Liver (tissue), 9 donors: ENCODE results near the gene SNAI3. TPM values are rescaled to one million over a fixed set of nuclear protein-coding genes. Genes with fewer than 3 reads are reported as not detected.

Source experiments
- DNase-seq: peaks from one replicate; pipeline ENCODE4 v3.0.0-alpha.2; 2017; ENCODE audit warnings: low spot score
- H3K27ac ChIP-seq, 2 donors: one replicate each; pipeline ENCODE4 v1.7.0; 2013; ENCODE audit warnings: inconsistent platforms in 2 of 2, low read length in 2 of 2, control low read depth in 1 of 2, low read depth in 1 of 2, mild to moderate bottlenecking in 1 of 2
- H3K27me3 ChIP-seq, 4 donors: one replicate each; pipeline versions ENCODE4 v1.6.1 to v1.7.0; 2013; ENCODE audit warnings: low read length in 3 of 4, inconsistent platforms in 1 of 4, mild to moderate bottlenecking in 1 of 4, moderate library complexity in 1 of 4; ENCODE audit not compliant: control insufficient read depth in 4 of 4, insufficient read depth in 4 of 4
- H3K36me3 ChIP-seq, 4 donors: one replicate each; pipeline versions ENCODE4 v1.6.1 to v1.7.0; 2013; ENCODE audit warnings: low read length in 3 of 4, mild to moderate bottlenecking in 3 of 4, low read depth in 1 of 4, moderate library complexity in 1 of 4; ENCODE audit not compliant: control insufficient read depth in 4 of 4, insufficient read depth in 3 of 4
- H3K4me1 ChIP-seq, 4 donors: one replicate each; pipeline versions ENCODE4 v1.6.1 to v1.7.0; 2013; ENCODE audit warnings: low read length in 3 of 4, mild to moderate bottlenecking in 3 of 4, moderate library complexity in 1 of 4; ENCODE audit not compliant: control insufficient read depth in 4 of 4, insufficient read depth in 4 of 4
- H3K4me3 ChIP-seq, 3 donors: one replicate each; pipeline versions ENCODE4 v1.6.1 to v1.7.0; 2013; ENCODE audit warnings: low read length in 3 of 3, control low read depth in 1 of 3, low read depth in 1 of 3, mild to moderate bottlenecking in 1 of 3
- H3K9ac ChIP-seq, 2 donors: one replicate each; pipeline ENCODE4 v1.7.0; 2013; ENCODE audit warnings: low read length in 2 of 2, mild to moderate bottlenecking in 2 of 2, moderate library complexity in 2 of 2, control low read depth in 1 of 2, low read depth in 1 of 2
- H3K9me3 ChIP-seq, 4 donors: one replicate each; pipeline versions ENCODE4 v1.6.1 to v1.7.0; 2013; ENCODE audit warnings: low read length in 3 of 4; ENCODE audit not compliant: control insufficient read depth in 4 of 4
- FOXA1 ChIP-seq: IDR thresholded peaks from 2 replicates; pipeline ENCODE4 v1.6.1; 2016; ENCODE audit warnings: antibody characterized with exemption
- FOXA2 ChIP-seq: IDR thresholded peaks from 2 replicates; pipeline ENCODE4 v1.6.1; 2016; ENCODE audit warnings: antibody characterized with exemption
- GABPA ChIP-seq, 2 donors: IDR thresholded peaks in 1 of 2; conservative IDR thresholded peaks in 1 of 2; 2 replicates each; pipeline ENCODE4 v1.6.1; 2016; ENCODE audit warnings: antibody characterized with exemption in 2 of 2, mild to moderate bottlenecking in 1 of 2, moderate library complexity in 1 of 2
- JUND ChIP-seq, 2 donors: IDR thresholded peaks; 2 replicates each; pipeline ENCODE4 v1.6.1; 2016; ENCODE audit warnings: antibody characterized with exemption in 2 of 2
- NR2F2 ChIP-seq: IDR thresholded peaks from 2 replicates; pipeline ENCODE4 v1.6.1; 2016; ENCODE audit warnings: antibody characterized with exemption
- RAD21 ChIP-seq, 2 donors: IDR thresholded peaks; 2 replicates each; pipeline ENCODE4 v1.6.1; 2016; ENCODE audit warnings: antibody characterized with exemption in 2 of 2, mild to moderate bottlenecking in 2 of 2
- RXRA ChIP-seq, 2 donors: IDR thresholded peaks; 2 replicates each; pipeline ENCODE4 v1.6.1; 2017 to 2018; ENCODE audit warnings: antibody characterized with exemption in 2 of 2, mild to moderate bottlenecking in 1 of 2
- YY1 ChIP-seq: IDR thresholded peaks from 2 replicates; pipeline ENCODE4 v1.6.1; 2016; ENCODE audit warnings: antibody characterized with exemption, mild to moderate bottlenecking
- WGBS: extraction: QIAGEN DNeasy Blood & Tissue Kit; methylation state at CpG from one replicate; pipeline ENCODE4 v1.1.7; 2013; 5-methylcytosine and 5-hydroxymethylcytosine counted together
- polyA plus RNA-seq, 2 donors: library from polyadenylated mRNA; stranded (reverse) in 1 of 2; unstranded in 1 of 2; fragments of 200-250 nt in 1 of 2; fragments of >200 nt in 1 of 2; fragmentation: Nextera tagmentation in 1 of 2; extraction: Ambion mirVana in 1 of 2; gene quantifications; one replicate each; pipeline versions ENCODE4 v1.2.1 to v1.2.3, GENCODE V29; 2013 to 2015
- total RNA-seq, 2 donors: library from RNA; depleted of rRNA; stranded (reverse); fragments of >200 nt; gene quantifications; one replicate each; pipeline ENCODE4 v1.2.3, GENCODE V29; 2014
- TF ChIP-seq, protein P1 (sequence below): fragments of 150-350 bp; IDR thresholded peaks from 2 replicates; pipeline ENCODE4 v1.5.1; 2017; ENCODE audit warnings: improper control_type of control experiment, low read depth, low read length; ENCODE audit not compliant: missing input control
- TF ChIP-seq, protein P2 (sequence below): IDR thresholded peaks from 2 replicates; pipeline ENCODE4 v1.6.1; 2016; ENCODE audit warnings: antibody characterized with exemption
- TF ChIP-seq, protein P3 (sequence below): IDR thresholded peaks from 2 replicates; pipeline ENCODE4 v1.6.1; 2016; ENCODE audit warnings: antibody characterized with exemption
- donor health status: healthy.
- donor health status: healthy.
- donor health status: healthy.
- donor health status: healthy.
- donor health status: healthy.

Gene SNAI3
- total and polyA plus RNA-seq, 4 donors = 0.05 to 0.48 (median 0.20) TPM

DNA sequence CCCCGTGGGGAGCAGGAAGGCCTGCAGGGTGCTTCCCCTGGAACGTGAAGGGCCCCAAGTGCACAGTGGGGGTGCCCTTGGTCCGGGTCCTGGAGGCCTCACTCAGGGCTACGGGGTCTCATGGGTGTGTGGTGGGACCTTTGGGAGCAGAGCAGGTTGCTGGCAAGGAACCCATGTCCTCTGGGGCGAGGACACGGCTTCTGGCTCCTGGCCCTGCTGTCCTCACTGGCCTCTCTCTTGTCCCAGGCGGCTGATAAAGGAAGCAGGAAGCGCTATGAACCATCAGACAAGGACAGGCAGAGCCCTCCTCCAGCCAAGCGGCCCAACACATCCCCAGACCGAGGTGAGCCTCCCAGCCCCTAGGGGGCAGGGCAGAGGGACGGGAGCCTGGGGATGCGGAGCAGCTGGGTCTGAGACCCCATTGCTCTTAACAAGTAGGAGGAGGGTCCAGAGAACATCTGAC, 57.8 kb downstream of the SNAI3 start:
- H3K4me3 ChIP-seq = no peak overlapping the region
- peaks cover 11 to 69% (median 20%) of the 10 kb centered on the region in 4 donors for H3K36me3 ChIP-seq
- H3K4me1 ChIP-seq = peaks cover 0 to 10% (median 4%) of the 10 kb centered on the region in 4 donors
- DNase-seq = no peak
- TF ChIP-seq FOXA2 = no peak
- TF ChIP-seq, protein P1, sequence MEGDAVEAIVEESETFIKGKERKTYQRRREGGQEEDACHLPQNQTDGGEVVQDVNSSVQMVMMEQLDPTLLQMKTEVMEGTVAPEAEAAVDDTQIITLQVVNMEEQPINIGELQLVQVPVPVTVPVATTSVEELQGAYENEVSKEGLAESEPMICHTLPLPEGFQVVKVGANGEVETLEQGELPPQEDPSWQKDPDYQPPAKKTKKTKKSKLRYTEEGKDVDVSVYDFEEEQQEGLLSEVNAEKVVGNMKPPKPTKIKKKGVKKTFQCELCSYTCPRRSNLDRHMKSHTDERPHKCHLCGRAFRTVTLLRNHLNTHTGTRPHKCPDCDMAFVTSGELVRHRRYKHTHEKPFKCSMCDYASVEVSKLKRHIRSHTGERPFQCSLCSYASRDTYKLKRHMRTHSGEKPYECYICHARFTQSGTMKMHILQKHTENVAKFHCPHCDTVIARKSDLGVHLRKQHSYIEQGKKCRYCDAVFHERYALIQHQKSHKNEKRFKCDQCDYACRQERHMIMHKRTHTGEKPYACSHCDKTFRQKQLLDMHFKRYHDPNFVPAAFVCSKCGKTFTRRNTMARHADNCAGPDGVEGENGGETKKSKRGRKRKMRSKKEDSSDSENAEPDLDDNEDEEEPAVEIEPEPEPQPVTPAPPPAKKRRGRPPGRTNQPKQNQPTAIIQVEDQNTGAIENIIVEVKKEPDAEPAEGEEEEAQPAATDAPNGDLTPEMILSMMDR = peak; percentile 28
- no peak for TF ChIP-seq JUND (IDR thresholded peaks at IDR 0.05)
- TF ChIP-seq RXRA (IDR thresholded peaks at IDR 0.05) = peak; percentile 27 to 45
- TF ChIP-seq, protein P2, sequence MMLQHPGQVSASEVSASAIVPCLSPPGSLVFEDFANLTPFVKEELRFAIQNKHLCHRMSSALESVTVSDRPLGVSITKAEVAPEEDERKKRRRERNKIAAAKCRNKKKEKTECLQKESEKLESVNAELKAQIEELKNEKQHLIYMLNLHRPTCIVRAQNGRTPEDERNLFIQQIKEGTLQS = no peak
- TF ChIP-seq YY1 = no peak
- TF ChIP-seq GABPA (IDR thresholded peaks at IDR 0.05 in 1 of 2, conservative IDR thresholded peaks at IDR 0.05 in 1 of 2) = no peak
- TF ChIP-seq NR2F2 = no peak
- TF ChIP-seq FOXA1 = no peak
- TF ChIP-seq RAD21 (IDR thresholded peaks at IDR 0.05) = peak in 1 of 2 donors; percentile 65
- TF ChIP-seq, protein P3, sequence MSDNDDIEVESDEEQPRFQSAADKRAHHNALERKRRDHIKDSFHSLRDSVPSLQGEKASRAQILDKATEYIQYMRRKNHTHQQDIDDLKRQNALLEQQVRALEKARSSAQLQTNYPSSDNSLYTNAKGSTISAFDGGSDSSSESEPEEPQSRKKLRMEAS = no peak
- WGBS = 48% methylated on average over 12 of the region's 12 CpGs
- H3K9ac ChIP-seq = no peak overlapping the region
- no peaks in the 10 kb centered on the region for H3K27me3 ChIP-seq
- no peaks in the 10 kb centered on the region for H3K9me3 ChIP-seq
- no peak overlapping the region for H3K27ac ChIP-seq

Other genes starting within 250 kb of the SNAI3 start
- gene ZFPM1, start 233.2 kb downstream of the SNAI3 start, total RNA-seq = 10 to 100 TPM in 1 of 2 donors, 1 to 10 TPM in 1; 5.9 to 12.8 TPM
- 1 to 10 TPM in 1 of 2 donors, under 1 TPM in 1; 0.19 to 4.6 TPM for gene ZFPM1, start 233.2 kb downstream of the SNAI3 start, polyA plus RNA-seq
- 10 to 100 TPM; 10.2 to 10.3 TPM for gene ZC3H18, start 116.1 kb downstream of the SNAI3 start, total RNA-seq
- gene ZC3H18, start 116.1 kb downstream of the SNAI3 start, polyA plus RNA-seq = 10 to 100 TPM; 10.7 to 10.9 TPM
- not detected for gene IL17C, start 47.9 kb downstream of the SNAI3 start, total RNA-seq
- not detected for gene IL17C, start 47.9 kb downstream of the SNAI3 start, polyA plus RNA-seq
- 100 to 1,000 TPM in 1 of 2 donors, 10 to 100 TPM in 1; 45.8 to 217 TPM for gene CYBA, start 35.5 kb downstream of the SNAI3 start, total RNA-seq
- 10 to 100 TPM; 39.0 to 59.5 TPM for gene CYBA, start 35.5 kb downstream of the SNAI3 start, polyA plus RNA-seq
- gene MVD, start 23.4 kb downstream of the SNAI3 start, total RNA-seq = 10 to 100 TPM; 73.4 to 99.2 TPM
- 10 to 100 TPM; 21.7 to 76.0 TPM for gene MVD, start 23.4 kb downstream of the SNAI3 start, polyA plus RNA-seq
- 1 to 10 TPM; 7.9 to 9.1 TPM for gene RNF166, start 19.9 kb upstream of the SNAI3 start, total RNA-seq
- gene RNF166, start 19.9 kb upstream of the SNAI3 start, polyA plus RNA-seq = 1 to 10 TPM; 6.5 to 7.3 TPM
- 1 to 10 TPM; 7.0 to 8.5 TPM for gene CTU2, start 20.0 kb upstream of the SNAI3 start, total RNA-seq
- gene CTU2, start 20.0 kb upstream of the SNAI3 start, polyA plus RNA-seq = 1 to 10 TPM; 7.2 to 7.7 TPM
- gene PIEZO1, start 98.7 kb upstream of the SNAI3 start, total RNA-seq = 10 to 100 TPM; 59.7 to 74.7 TPM
- gene PIEZO1, start 98.7 kb upstream of the SNAI3 start, polyA plus RNA-seq = 10 to 100 TPM; 15.3 to 58.7 TPM
- gene CDT1, start 117.3 kb upstream of the SNAI3 start, total RNA-seq = 10 to 100 TPM in 1 of 2 donors, under 1 TPM in 1; 0.08 to 37.6 TPM
- gene CDT1, start 117.3 kb upstream of the SNAI3 start, polyA plus RNA-seq = 1 to 10 TPM in 1 of 2 donors, under 1 TPM in 1; 0.11 to 1.8 TPM
- 10 to 100 TPM; 27.9 to 35.5 TPM for gene APRT, start 125.4 kb upstream of the SNAI3 start, total RNA-seq
- gene APRT, start 125.4 kb upstream of the SNAI3 start, polyA plus RNA-seq = 100 to 1,000 TPM; 153 to 160 TPM
- 10 to 100 TPM in 1 of 2 donors, 1 to 10 TPM in 1; 6.8 to 20.6 TPM for gene GALNS, start 170.4 kb upstream of the SNAI3 start, total RNA-seq
- 10 to 100 TPM in 1 of 2 donors, 1 to 10 TPM in 1; 8.5 to 13.0 TPM for gene GALNS, start 170.4 kb upstream of the SNAI3 start, polyA plus RNA-seq
- 10 to 100 TPM; 16.3 to 22.0 TPM for gene TRAPPC2L, start 170.6 kb upstream of the SNAI3 start, total RNA-seq
- gene TRAPPC2L, start 170.6 kb upstream of the SNAI3 start, polyA plus RNA-seq = 10 to 100 TPM; 22.4 to 59.4 TPM
- under 1 TPM in 1 of 2 donors, not detected in 1; 0.09 TPM for gene PABPN1L, start 180.2 kb upstream of the SNAI3 start, total RNA-seq
- gene PABPN1L, start 180.2 kb upstream of the SNAI3 start, polyA plus RNA-seq = not detected